Muscle layer of colon (tissue), 2 donors: ENCODE results near the gene PNPLA2.
A peak's percentile ranks its signal among the peaks of the same experiment; 100 is the strongest.

ENCODE experiments used
- H3K27ac ChIP-seq: one replicate; pipeline ENCODE4 v1.7.0; 2013; ENCODE audit warnings: low read depth, mild to moderate bottlenecking, low read length, moderate library complexity
- H3K27me3 ChIP-seq, 2 donors: one replicate each; pipeline ENCODE4 v1.7.0; 2013; ENCODE audit warnings: low read length in 2 of 2, mild to moderate bottlenecking in 2 of 2; ENCODE audit not compliant: insufficient read depth in 2 of 2, control insufficient read depth in 1 of 2
- H3K36me3 ChIP-seq: one replicate; pipeline ENCODE4 v1.7.0; 2013; ENCODE audit warnings: mild to moderate bottlenecking, low read length; ENCODE audit not compliant: insufficient read depth
- H3K4me1 ChIP-seq: one replicate; pipeline ENCODE4 v1.7.0; 2013; ENCODE audit warnings: mild to moderate bottlenecking, low read length; ENCODE audit not compliant: insufficient read depth
- H3K4me3 ChIP-seq, 2 donors: one replicate each; pipeline ENCODE4 v1.7.0; 2013; ENCODE audit warnings: low read length in 2 of 2, low read depth in 1 of 2, mild to moderate bottlenecking in 1 of 2, moderate library complexity in 1 of 2
- H3K9ac ChIP-seq: one replicate; pipeline ENCODE4 v1.7.0; 2013; ENCODE audit warnings: low read length
- H3K9me3 ChIP-seq: one replicate; pipeline ENCODE4 v1.7.0; 2013; ENCODE audit warnings: mild to moderate bottlenecking, low read length
- donor health status: abdominal sarcoma.
- donor health status: Adenocarcinoma of cecum.

PNPLA2 gene

GRCh38 chr11:795634-796564 lies 22.8 kb upstream of the PNPLA2 start:
- Histone ChIP-seq H3K4me1 (peaks cover 8% of the 10 kb centered on the region), H3K27ac (peak overlapping the region; percentile 83), H3K9me3 (no peaks in the 10 kb centered on the region), H3K9ac (peak overlapping the region; percentile 80), H3K27me3 (peaks cover 0 to 3% of the 10 kb centered on the region in 2 donors), H3K4me3 (peak overlapping the region; percentile 54 to 86), H3K36me3 (no peaks in the 10 kb centered on the region)

- Histone ChIP-seq H3K27me3 (no peaks in the 10 kb centered on the region), H3K36me3 (no peaks in the 10 kb centered on the region), H3K27ac (peak overlapping the region; percentile 83), H3K4me3 (peak overlapping the region; percentile 79 to 86), H3K9me3 (no peaks in the 10 kb centered on the region), H3K9ac (peak overlapping the region; percentile 80), H3K4me1 (peaks cover 8% of the 10 kb centered on the region)
Measured at GRCh38 chr11:796565-797295, 22.0 kb upstream of the PNPLA2 start.

DNA sequence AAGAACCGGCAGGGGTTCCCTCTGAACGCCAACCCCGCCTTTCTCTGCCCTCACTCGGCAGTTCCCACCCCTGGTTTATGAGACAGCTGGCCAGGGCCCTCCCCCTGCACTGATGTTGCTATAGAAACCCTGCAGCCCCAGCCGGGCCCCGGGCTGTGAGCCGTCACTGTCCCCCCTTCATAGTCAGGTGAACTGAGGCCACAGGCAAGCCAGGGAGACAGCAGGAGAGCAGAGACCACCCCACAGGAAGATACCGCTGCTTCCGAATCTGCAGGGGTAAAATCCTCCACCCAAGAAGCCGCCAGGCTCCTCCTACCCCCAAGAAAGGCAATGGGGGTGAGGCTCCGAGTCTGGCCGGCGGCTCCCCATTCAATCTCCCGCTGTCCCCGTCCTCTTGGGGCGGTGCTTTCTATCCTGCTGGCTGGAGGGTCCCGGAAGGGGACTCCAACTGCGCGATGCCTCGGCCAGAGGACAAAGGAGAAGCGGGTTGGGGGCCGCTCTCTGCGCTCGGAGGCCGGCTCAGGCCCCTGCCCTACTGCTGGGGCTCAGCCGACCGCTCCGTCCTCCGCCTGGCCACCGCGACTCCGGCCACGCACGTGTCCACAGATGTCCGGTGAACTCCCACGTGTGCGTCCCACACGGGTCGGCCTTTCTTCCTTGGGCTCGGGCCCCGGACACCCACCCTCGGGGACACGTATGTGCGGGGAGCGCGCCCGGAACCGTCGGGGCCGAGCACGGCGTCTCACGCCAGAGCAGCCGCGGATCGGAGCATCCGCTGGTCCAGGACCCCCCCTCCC lies 21.2 kb upstream of the PNPLA2 start:
- no peaks in the 10 kb centered on the region for H3K27me3 ChIP-seq
- H3K9ac ChIP-seq, result peak overlapping the region; percentile 80
- no peaks in the 10 kb centered on the region for H3K36me3 ChIP-seq
- peaks cover 8% of the 10 kb centered on the region for H3K4me1 ChIP-seq
- H3K4me3 ChIP-seq, result peak overlapping the region; percentile 79 to 86
- no peaks in the 10 kb centered on the region for H3K9me3 ChIP-seq
- peak overlapping the region; percentile 82 for H3K27ac ChIP-seq

GRCh38 chr11:798093-798713 lies 20.5 kb upstream of the PNPLA2 start, which contains the start of gene SLC25A22:
Gene SLC25A22 (minus strand): TSS chr11:798281. CDS start chr11:795006, 3,275 bp downstream.
- Histone ChIP-seq H3K27me3 (no peaks in the 10 kb centered on the region), H3K9me3 (no peaks in the 10 kb centered on the region), H3K27ac (peak within 1 kb of the TSS; percentile 82), H3K4me3 (peak within 1 kb of the TSS; percentile 79 to 86), H3K9ac (peak within 1 kb of the TSS; percentile 80), H3K4me1 (peaks cover 8% of the 10 kb centered on the region), H3K36me3 (no peaks in the 10 kb centered on the region)

GRCh38 chr11:799641-800316 lies 18.9 kb upstream of the PNPLA2 start:
- Histone ChIP-seq H3K4me1 (peaks cover 19% of the 10 kb centered on the region), H3K36me3 (no peaks in the 10 kb centered on the region), H3K9me3 (no peaks in the 10 kb centered on the region), H3K9ac (no peak overlapping the region), H3K27ac (no peak overlapping the region), H3K27me3 (no peaks in the 10 kb centered on the region), H3K4me3 (no peak overlapping the region)

DNA sequence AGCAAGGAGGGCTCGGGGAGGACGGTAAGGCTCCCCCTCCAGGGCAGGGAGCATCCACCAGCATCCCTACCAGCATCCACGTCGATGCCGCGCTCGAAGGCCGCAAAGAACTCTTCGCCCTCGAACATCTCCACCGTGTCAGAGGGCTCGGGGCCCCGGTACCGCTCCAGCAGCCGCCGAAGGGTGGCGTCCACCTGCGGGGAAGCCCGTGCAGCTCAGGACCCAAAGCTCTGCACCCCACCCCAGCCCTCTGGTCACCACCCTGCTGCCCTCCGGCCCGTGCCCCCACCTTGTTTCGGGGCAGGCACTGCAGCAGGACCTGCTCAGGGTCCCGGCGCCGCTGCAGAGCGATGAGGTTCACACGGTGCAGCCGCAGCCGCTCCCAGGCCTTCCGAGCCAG lies 18.2 kb upstream of the PNPLA2 start:
- Histone ChIP-seq H3K9ac (no peak overlapping the region), H3K27ac (no peak overlapping the region), H3K36me3 (no peaks in the 10 kb centered on the region), H3K27me3 (no peaks in the 10 kb centered on the region), H3K4me3 (no peak overlapping the region), H3K9me3 (no peaks in the 10 kb centered on the region), H3K4me1 (peaks cover 20% of the 10 kb centered on the region)

GRCh38 chr11:801097-801780 lies 17.5 kb upstream of the PNPLA2 start:
- no peak overlapping the region for H3K4me3 ChIP-seq
- peaks cover 19% of the 10 kb centered on the region for H3K4me1 ChIP-seq
- no peak overlapping the region for H3K9ac ChIP-seq
- H3K27ac ChIP-seq, result no peak overlapping the region
- no peaks in the 10 kb centered on the region for H3K27me3 ChIP-seq
- no peaks in the 10 kb centered on the region for H3K9me3 ChIP-seq
- no peaks in the 10 kb centered on the region for H3K36me3 ChIP-seq

- no peak overlapping the region for H3K27ac ChIP-seq
- no peak overlapping the region for H3K9ac ChIP-seq
- H3K36me3 ChIP-seq, result no peaks in the 10 kb centered on the region
- no peaks in the 10 kb centered on the region for H3K27me3 ChIP-seq
- peaks cover 12% of the 10 kb centered on the region for H3K4me1 ChIP-seq
- no peaks in the 10 kb centered on the region for H3K9me3 ChIP-seq
- H3K4me3 ChIP-seq, result no peak overlapping the region
Measured at GRCh38 chr11:802018-802617, 16.6 kb upstream of the PNPLA2 start.

DNA sequence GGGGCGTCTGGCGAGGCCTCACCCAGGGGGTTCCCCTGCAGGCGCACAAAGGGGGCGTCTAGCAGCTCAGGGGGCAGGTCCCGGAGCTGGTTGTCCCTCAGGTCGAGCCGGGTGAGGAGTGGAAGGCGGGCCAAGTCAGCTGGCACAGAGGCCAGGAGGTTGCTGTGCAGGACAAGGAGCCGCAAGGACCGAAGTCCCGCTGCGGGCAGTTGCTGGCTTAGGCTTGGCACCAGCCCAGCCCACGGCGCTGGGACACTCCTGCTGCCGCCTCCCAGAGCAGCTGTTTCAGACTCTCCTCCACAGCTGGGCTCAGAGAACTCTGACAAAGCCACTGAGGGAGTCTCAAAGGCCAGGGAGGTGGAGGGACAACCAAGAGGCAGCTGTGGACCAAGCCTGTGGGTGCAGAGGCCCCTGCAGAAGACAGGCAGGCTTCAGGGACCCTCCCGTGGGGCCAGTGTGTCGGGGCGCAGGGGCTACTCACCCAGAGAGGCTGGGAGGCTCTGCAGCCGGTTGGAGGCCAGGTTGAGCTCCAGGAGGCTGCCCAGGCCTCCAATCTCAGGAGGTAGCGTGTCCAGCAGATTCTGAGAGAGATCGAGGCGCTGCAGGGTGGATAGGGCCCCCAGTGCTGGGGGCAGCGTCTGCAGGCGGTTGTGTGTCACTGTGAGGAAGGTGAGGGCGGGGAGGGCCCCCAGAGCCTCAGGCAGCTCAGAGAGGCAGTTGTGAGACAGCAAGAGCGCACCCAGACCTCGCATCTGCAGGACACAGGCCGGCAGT lies 15.8 kb upstream of the PNPLA2 start:
- H3K9ac ChIP-seq, result no peak overlapping the region
- H3K27me3 ChIP-seq, result no peaks in the 10 kb centered on the region
- H3K4me3 ChIP-seq, result no peak overlapping the region
- peaks cover 12% of the 10 kb centered on the region for H3K4me1 ChIP-seq
- no peaks in the 10 kb centered on the region for H3K36me3 ChIP-seq
- H3K27ac ChIP-seq, result no peak overlapping the region
- no peaks in the 10 kb centered on the region for H3K9me3 ChIP-seq
